Erythroblast (primary cell): ENCODE measurements around the gene UBL3.

Experiments
- DNase-seq, 2 experiments: peaks; one replicate each; lab custom pipeline; 2025; lab: John Stamatoyannopoulos, UW
- GATA1 ChIP-seq: IDR thresholded peaks from 2 replicates; pipeline ENCODE4 v1.6.1; 2011; ENCODE audit warnings: low read depth, mild to moderate bottlenecking, control low read depth, low read length, moderate library complexity
- POLR2A ChIP-seq: IDR thresholded peaks from 2 replicates; pipeline ENCODE4 v1.6.1; 2011; ENCODE audit warnings: mild to moderate bottlenecking, low read length

The UBL3 gene

GRCh38 chr13:29847501-29847983 is 2.9 kb downstream of the UBL3 start:
- TF ChIP-seq POLR2A (no peak), GATA1 (no peak)
- no peak for DNase-seq

DNA sequence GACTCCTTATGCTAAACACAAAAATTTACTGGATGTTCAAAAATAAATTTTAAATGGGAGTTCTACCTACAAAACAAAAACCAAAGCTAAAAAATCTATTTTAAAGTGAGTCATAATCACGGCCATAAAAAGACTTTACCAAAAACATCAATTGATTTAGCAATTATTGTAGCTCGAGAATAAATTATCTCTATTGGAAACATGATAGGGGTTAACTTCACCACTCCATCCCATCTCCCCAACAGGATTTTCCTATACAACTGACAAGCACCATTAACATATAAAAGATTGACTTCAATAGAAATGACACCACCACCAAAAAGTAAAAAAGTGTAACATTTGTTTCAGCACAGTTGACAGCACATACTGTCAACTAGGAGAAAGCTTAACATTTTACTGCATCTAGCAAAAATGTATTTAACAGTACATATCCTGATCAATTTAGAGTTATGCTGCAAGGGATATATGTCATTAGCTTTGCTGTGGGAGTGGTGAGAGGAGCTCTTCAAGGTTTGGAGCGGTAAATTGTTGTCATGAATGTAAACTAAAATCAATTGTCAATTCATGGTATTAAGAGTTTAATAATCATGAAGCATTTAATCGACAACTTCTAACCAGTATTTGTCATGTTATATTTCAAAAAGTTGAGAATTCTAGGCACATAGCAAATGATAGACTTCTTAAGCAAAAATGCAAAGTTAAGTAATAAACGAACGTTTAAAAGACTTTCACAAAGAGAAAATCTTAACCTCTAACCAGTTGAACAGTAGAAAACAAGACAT is 3.8 kb downstream of the UBL3 start:
- DNase-seq: no peak
- no peak for TF ChIP-seq GATA1
- no peak for TF ChIP-seq POLR2A

DNA sequence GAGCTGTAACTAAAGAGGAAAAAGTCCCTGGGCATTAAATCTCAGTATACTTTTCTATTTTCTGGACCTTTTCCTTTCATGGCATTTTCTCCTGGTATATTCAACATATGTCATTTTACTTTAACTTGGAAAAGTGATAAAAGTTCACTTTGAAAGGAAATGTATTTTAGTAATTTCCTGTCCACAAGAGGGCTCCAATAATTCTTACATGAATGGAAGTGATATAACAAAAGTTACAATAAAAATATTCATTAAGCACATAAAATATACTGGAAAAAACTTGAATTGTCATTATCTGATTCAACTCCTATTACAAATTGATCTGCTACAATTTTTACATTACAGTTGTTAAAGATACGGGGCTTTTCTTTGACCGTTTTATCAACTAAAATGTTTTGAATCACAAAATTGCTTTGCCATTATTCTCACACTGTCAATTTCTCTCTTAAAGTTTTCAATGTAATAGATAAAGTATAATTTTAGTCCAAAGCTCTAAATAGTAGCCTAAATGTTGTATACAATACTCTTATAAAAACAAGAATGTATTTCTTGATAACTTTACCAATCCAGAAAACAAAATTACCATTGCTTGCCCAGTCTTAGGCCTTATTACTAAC is 4.9 kb downstream of the UBL3 start:
- DNase-seq: no peak
- TF ChIP-seq POLR2A (no peak), GATA1 (no peak)

DNA sequence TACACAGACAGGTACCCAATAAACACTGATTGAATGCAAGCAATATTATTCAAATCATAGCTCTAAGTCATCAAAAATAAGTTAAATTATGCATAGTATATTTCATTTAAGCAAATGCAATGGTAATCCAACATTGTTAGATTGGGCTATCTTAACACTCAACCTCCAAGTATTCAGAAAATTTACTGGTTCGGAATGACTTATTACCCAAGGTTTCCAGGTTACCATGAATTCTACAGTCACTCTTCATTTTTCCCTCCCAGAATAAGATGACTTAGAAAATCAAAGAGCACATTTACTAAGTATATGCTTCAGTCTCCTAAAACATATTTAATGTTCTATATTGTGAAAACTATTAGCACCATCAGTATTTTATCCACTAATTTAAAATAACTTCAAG is 6.0 kb downstream of the UBL3 start:
- no peak for DNase-seq
- TF ChIP-seq POLR2A (no peak), GATA1 (no peak)

DNA sequence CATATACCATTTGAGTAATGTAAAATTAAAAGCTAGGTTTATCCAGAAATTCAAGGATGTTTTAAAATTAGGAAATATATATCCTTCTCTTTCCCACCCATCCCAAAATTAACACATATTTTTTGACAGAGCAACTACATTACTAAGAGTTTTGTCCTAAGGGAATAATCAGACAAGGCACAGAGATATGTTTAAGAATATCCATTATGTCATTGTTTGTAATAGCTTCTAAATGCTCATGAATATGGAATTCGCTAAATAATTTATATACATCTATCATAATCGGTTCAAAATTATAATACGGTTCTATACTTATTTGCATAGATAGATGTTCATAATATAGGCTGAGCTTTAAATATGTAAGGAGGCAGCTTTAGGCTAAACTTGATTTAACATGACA is 9.8 kb downstream of the UBL3 start:
- no peak for TF ChIP-seq GATA1
- no peak for TF ChIP-seq POLR2A
- DNase-seq: no peak

DNA sequence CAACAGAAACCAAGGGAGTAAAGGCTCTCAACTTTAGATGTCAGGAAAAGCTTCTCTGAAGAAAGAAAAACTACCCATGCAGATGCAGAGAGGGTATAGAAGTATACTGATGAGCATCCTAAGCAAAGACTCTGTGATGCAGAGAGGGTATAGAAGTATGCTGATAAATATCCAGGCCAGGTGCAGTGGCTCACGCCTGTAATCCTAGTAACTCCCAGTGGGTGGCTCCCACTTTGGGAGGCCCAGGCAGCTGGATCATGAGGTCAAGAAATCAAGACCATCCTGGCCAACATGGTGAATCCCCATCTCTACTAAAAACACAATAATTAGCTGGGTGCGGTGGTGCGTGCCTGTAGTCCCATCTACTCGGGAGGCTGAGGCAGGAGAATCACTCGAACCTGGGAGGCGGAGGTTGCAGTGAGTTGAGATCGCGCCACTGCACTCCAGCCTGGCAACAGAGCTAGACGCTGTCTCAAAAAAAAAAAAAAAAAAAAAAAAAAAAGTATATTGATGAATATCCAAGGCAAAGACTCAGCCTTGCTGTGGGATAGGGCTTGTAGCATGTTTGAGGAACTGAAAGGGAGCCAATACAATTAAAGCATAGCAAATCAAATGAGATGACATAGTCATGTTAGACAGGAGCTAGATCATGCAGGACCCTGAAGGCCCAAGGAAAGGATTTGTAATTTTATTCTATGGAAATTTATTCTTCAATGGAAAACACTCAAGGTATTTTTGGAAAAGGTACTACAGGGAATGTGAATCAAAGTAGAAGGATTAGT is 14.9 kb downstream of the UBL3 start:
- no peak for DNase-seq
- TF ChIP-seq GATA1: no peak
- no peak for TF ChIP-seq POLR2A

GRCh38 chr13:29832761-29833298 is 17.6 kb downstream of the UBL3 start:
- TF ChIP-seq GATA1: no peak
- TF ChIP-seq POLR2A: no peak
- DNase-seq: no peak

- no peak for DNase-seq
- no peak for TF ChIP-seq GATA1
- TF ChIP-seq POLR2A: no peak
Observed at GRCh38 chr13:29830000-29830399, 20.4 kb downstream of the UBL3 start.

- no peak for TF ChIP-seq GATA1
- no peak for DNase-seq
Observed at GRCh38 chr13:29819143-29819542, 31.3 kb downstream of the UBL3 start.

DNA sequence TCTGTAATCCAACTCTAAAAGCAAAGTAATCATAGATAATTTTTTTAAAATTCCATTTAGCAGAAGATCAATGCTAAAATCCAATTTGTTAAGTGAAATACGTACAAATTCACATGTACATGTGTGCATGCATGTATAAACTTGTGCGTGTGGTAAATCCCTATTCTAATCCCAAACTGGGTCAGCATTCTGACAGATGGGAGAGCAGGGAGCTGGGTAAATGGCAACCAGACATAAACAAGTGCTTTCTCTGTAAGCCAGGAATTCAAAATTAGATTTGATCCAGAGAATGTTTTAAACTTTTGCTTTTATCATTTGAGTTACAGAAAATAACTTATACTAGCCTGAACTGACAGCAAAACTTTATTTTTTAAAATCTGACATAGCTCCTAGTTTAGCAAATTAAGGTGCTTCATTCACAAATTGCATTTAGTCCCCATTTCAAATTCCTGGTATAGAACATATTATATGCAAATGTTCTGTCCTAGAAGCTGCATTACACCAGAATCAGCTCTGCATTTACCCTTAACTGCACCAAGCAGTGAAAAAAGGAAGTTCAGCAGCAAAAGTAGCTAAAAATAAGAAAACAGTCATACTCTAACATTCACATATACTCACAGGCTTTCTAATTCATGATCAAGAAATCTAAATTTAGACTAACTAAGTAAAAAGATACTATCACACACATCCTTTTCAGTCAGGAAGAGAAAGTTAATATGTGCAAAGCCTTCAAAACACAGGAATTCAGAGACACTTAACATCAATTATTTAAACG is 32.6 kb downstream of the UBL3 start:
- no peak for DNase-seq
- no peak for TF ChIP-seq POLR2A
- no peak for TF ChIP-seq GATA1

- DNase-seq: no peak
- no peak for TF ChIP-seq GATA1
- TF ChIP-seq POLR2A: no peak
Observed at GRCh38 chr13:29816715-29817114, 33.7 kb downstream of the UBL3 start.

DNA sequence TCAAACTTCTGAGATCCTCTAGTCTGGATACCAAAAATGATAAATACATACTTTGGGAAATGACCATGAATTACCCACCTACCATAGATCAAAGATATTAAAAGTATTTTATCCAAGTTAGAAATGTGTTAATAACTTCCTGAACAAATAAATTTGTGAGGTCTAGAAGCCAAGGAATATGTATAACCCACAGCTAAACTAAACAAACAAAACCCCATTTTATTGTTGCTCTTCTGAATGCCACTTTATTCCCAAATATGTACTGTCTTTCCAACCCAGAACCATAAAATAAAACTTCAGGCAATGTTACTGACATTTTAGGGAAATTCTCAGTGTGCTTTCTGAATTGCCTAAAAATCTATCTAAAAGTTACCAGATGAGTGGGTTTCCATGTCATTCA is 35.1 kb downstream of the UBL3 start:
- TF ChIP-seq POLR2A: no peak
- no peak for TF ChIP-seq GATA1
- no peak for DNase-seq

GRCh38 chr13:29810898-29811297 is 39.5 kb downstream of the UBL3 start:
- no peak for DNase-seq
- TF ChIP-seq POLR2A (no peak), GATA1 (no peak)

GRCh38 chr13:29810145-29810742 is 40.2 kb downstream of the UBL3 start:
- TF ChIP-seq POLR2A (no peak), GATA1 (no peak)
- no peak for DNase-seq
